Purkinje cell (primary cell): Measurements from ENCODE around the gene PAGE5. TPM values are rescaled to one million over a fixed set of nuclear protein-coding genes. Genes with fewer than 3 reads are reported as not detected.

Experiments
- polyA plus RNA-seq: library from polyadenylated mRNA; unstranded; fragments of >200 nt; fragmentation: Nextera tagmentation; gene quantifications from 2 replicates; pipeline ENCODE4 v1.2.1, GENCODE V29; 2014

The PAGE5 gene, protein sequence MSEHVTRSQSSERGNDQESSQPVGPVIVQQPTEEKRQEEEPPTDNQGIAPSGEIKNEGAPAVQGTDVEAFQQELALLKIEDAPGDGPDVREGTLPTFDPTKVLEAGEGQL
- polyA plus RNA-seq: not detected in 2 replicates

DNA sequence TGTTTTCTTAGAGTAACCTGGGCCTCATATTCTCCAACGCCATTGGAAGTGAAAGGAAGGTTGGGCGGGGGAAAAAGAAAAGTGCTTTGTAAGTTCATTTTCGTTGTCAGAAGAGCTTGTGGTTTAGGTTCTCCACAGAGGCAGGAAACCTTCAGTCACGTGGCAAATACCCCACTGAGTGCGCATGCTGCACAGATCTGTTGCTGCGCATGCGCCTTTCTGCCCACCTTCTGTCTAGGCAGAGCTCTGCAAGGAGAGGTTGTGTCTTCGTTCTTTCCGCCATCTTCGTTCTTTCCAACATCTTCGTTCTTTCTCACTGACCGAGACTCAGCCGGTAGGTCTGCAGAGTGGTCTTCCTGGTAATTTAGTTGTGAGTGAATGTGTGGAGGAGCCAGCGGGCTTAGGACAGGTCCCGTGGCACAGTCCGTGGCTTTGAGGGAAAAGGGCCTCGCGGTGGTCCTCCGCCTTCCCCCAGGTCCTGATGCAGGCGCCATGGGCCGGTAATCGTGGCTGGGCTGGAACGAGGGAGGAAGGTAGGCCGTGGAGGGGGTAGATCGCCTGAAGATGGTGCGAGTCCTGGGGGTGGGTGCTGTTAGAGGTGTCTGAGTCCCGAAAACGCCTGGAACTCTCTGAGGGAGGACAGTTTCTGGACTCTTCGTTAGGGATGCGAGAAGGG, at the start of gene PAGE5:
PAGE5 (plus strand) TSS at position 228 of the 676 bp plus-strand sequence. CDS start 1,037 bp downstream, outside the sequence.

DNA sequence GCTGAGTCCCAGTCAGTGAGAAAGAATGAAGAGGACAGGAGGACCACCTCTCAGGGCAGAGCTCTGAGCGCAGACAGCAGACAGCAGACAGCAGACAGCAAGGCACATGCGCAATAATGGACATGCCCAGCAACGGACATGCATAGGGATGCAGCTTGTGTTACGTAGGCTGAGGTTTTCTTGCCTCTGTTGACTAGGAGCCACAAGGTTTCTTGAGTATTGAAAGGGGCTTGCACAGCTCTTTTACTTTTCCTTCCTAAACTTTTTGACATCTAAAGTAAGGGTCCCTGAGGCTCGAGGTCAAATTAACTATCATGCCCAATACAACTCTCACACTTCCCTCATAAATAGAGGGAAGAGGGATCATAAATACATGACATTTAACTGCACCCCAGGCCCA, 44.7 kb downstream of the PAGE5 start, which contains the start of gene PAGE3:
PAGE3 (minus strand) TSS at position 101 of the 400 bp plus-strand sequence. CDS start 1,013 bp downstream, outside the sequence.

Other genes with a start within 250 kb of the PAGE5 start
- not detected in 2 replicates for gene PFKFB1, start 226.2 kb upstream of the PAGE5 start, polyA plus RNA-seq
- gene APEX2, start 220.0 kb upstream of the PAGE5 start, polyA plus RNA-seq: 1.5 and 2.0 TPM in 2 replicates
- not detected in 2 replicates for gene ALAS2, start 189.4 kb upstream of the PAGE5 start, polyA plus RNA-seq
- gene PAGE2B, start 145.3 kb upstream of the PAGE5 start, polyA plus RNA-seq: not detected in 2 replicates
- not detected in 2 replicates for gene PAGE2, start 131.3 kb upstream of the PAGE5 start, polyA plus RNA-seq
- gene PAGE3, start 44.6 kb downstream of the PAGE5 start, polyA plus RNA-seq: not detected in 2 replicates
- gene MAGEH1, start 231.8 kb downstream of the PAGE5 start, polyA plus RNA-seq: 88.6 and 128 TPM in 2 replicates